GM21360 (cell line): ENCODE data around the gene GSK3A.
A peak's percentile ranks its signal among the peaks of the same experiment; 100 is the strongest.

ENCODE experiments used
- ATAC-seq: cut with Tn5 transposase; IDR thresholded peaks from one replicate; pipeline ENCODE4 v1.9.1; 2021; ENCODE audit warnings: mild to moderate bottlenecking, moderate library complexity; ENCODE audit not compliant: unreplicated experiment

Gene GSK3A

GRCh38 chr19:42242512-42243409, at the start of gene GSK3A:
Gene GSK3A (minus strand): TSS chr19:42242602. CDS start chr19:42242465, 137 bp downstream.
- peak; percentile 60 for ATAC-seq

GRCh38 chr19:42291435-42291810, 49.0 kb upstream of the GSK3A start:
- ATAC-seq, result no peak

- no peak for ATAC-seq
Observed at GRCh38 chr19:42290523-42291434, 48.4 kb upstream of the GSK3A start.

- no peak for ATAC-seq
Observed at GRCh38 chr19:42290136-42290522, 47.7 kb upstream of the GSK3A start.

GRCh38 chr19:42289556-42290041, 47.2 kb upstream of the GSK3A start:
- no peak for ATAC-seq

GRCh38 chr19:42288881-42289555, 46.6 kb upstream of the GSK3A start:
- ATAC-seq, result no peak

- no peak for ATAC-seq
Observed at GRCh38 chr19:42288387-42288786, 46.0 kb upstream of the GSK3A start.

GRCh38 chr19:42287827-42288107, 45.4 kb upstream of the GSK3A start:
- no peak for ATAC-seq

GRCh38 chr19:42287017-42287826, 44.8 kb upstream of the GSK3A start:
- ATAC-seq, result no peak

- no peak for ATAC-seq
Observed at GRCh38 chr19:42286349-42287016, 44.1 kb upstream of the GSK3A start.

- ATAC-seq, result no peak
Observed at GRCh38 chr19:42285988-42286348, 43.6 kb upstream of the GSK3A start.

GRCh38 chr19:42285541-42285941, 43.1 kb upstream of the GSK3A start:
- ATAC-seq, result no peak

GRCh38 chr19:42284591-42285341, 42.4 kb upstream of the GSK3A start:
- peak; percentile 0 for ATAC-seq

- ATAC-seq, result peak; percentile 17
Observed at GRCh38 chr19:42284066-42284501, 41.7 kb upstream of the GSK3A start.

GRCh38 chr19:42283188-42284065, 41.0 kb upstream of the GSK3A start:
- ATAC-seq, result peak; percentile 37

- no peak for ATAC-seq
Observed at GRCh38 chr19:42282819-42283187, 40.4 kb upstream of the GSK3A start.

GRCh38 chr19:42281827-42282762, 39.7 kb upstream of the GSK3A start:
- no peak for ATAC-seq
